ENCODE measurements around the gene CDKL2.

The CDKL2 gene

GRCh38 chr4:75639124-75639695 lies 8.9 kb upstream of the CDKL2 start:
- no peak overlapping the region for H3K27ac ChIP-seq (ENCODE audit: low read length)
- peaks cover 0 to 1% of the 10 kb centered on the region in 2 donors for H3K36me3 ChIP-seq (ENCODE audit: control insufficient read depth in 2 of 2, insufficient read depth in 2 of 2, low read length in 2 of 2)
- H3K4me3 ChIP-seq (ENCODE audit: low read length in 2 of 2), result no peak overlapping the region
- no peaks in the 10 kb centered on the region for H3K9me3 ChIP-seq (ENCODE audit: control insufficient read depth in 2 of 2, low read length in 2 of 2)
- H3K9ac ChIP-seq (ENCODE audit: low read length in 2 of 2), result no peak overlapping the region
- H3K27me3 ChIP-seq (ENCODE audit: control insufficient read depth in 1 of 2, insufficient read depth in 2 of 2, low read length in 2 of 2), result no peaks in the 10 kb centered on the region
- H3K4me1 ChIP-seq (ENCODE audit: control insufficient read depth, insufficient read depth, low read length), result no peaks in the 10 kb centered on the region

GRCh38 chr4:75637827-75638226 lies 7.5 kb upstream of the CDKL2 start:
- Histone ChIP-seq H3K36me3 (ENCODE audit: control insufficient read depth in 2 of 2, insufficient read depth in 2 of 2, low read length in 2 of 2) (no peaks in the 10 kb centered on the region), H3K9me3 (ENCODE audit: control insufficient read depth in 2 of 2, low read length in 2 of 2) (no peaks in the 10 kb centered on the region), H3K27ac (ENCODE audit: low read length) (no peak overlapping the region), H3K27me3 (ENCODE audit: control insufficient read depth in 1 of 2, insufficient read depth in 2 of 2, low read length in 2 of 2) (no peaks in the 10 kb centered on the region), H3K4me3 (ENCODE audit: low read length in 2 of 2) (no peak overlapping the region), H3K4me1 (ENCODE audit: control insufficient read depth, insufficient read depth, low read length) (no peaks in the 10 kb centered on the region), H3K9ac (ENCODE audit: low read length in 2 of 2) (no peak overlapping the region)

- Histone ChIP-seq H3K4me3 (ENCODE audit: low read length in 2 of 2) (no peak overlapping the region), H3K27ac (ENCODE audit: low read length) (no peak overlapping the region), H3K27me3 (ENCODE audit: control insufficient read depth in 1 of 2, insufficient read depth in 2 of 2, low read length in 2 of 2) (no peaks in the 10 kb centered on the region), H3K4me1 (ENCODE audit: control insufficient read depth, insufficient read depth, low read length) (no peaks in the 10 kb centered on the region), H3K36me3 (ENCODE audit: control insufficient read depth in 2 of 2, insufficient read depth in 2 of 2, low read length in 2 of 2) (no peaks in the 10 kb centered on the region), H3K9ac (ENCODE audit: low read length in 2 of 2) (no peak overlapping the region), H3K9me3 (ENCODE audit: control insufficient read depth in 2 of 2, low read length in 2 of 2) (no peaks in the 10 kb centered on the region)
These were observed 6.8 kb upstream of the CDKL2 start for GRCh38 chr4:75637176-75637575.

- Histone ChIP-seq H3K27me3 (ENCODE audit: control insufficient read depth in 1 of 2, insufficient read depth in 2 of 2, low read length in 2 of 2) (no peaks in the 10 kb centered on the region), H3K36me3 (ENCODE audit: control insufficient read depth in 2 of 2, insufficient read depth in 2 of 2, low read length in 2 of 2) (no peaks in the 10 kb centered on the region), H3K4me1 (ENCODE audit: control insufficient read depth, insufficient read depth, low read length) (peaks cover 10% of the 10 kb centered on the region), H3K9ac (ENCODE audit: low read length in 2 of 2) (no peak overlapping the region), H3K27ac (ENCODE audit: low read length) (no peak overlapping the region), H3K9me3 (ENCODE audit: control insufficient read depth in 2 of 2, low read length in 2 of 2) (no peaks in the 10 kb centered on the region), H3K4me3 (ENCODE audit: low read length in 2 of 2) (no peak overlapping the region)
These were observed 4.6 kb upstream of the CDKL2 start for GRCh38 chr4:75634951-75635350.

- Histone ChIP-seq H3K4me3 (ENCODE audit: low read length in 2 of 2) (no peak overlapping the region), H3K27me3 (ENCODE audit: control insufficient read depth in 1 of 2, insufficient read depth in 2 of 2, low read length in 2 of 2) (no peaks in the 10 kb centered on the region), H3K9ac (ENCODE audit: low read length in 2 of 2) (no peak overlapping the region), H3K9me3 (ENCODE audit: control insufficient read depth in 2 of 2, low read length in 2 of 2) (no peaks in the 10 kb centered on the region), H3K27ac (ENCODE audit: low read length) (no peak overlapping the region), H3K36me3 (ENCODE audit: control insufficient read depth in 2 of 2, insufficient read depth in 2 of 2, low read length in 2 of 2) (no peaks in the 10 kb centered on the region), H3K4me1 (ENCODE audit: control insufficient read depth, insufficient read depth, low read length) (peaks cover 10% of the 10 kb centered on the region)
These were observed 4.0 kb upstream of the CDKL2 start for GRCh38 chr4:75634281-75634680.

GRCh38 chr4:75633846-75634245 lies 3.5 kb upstream of the CDKL2 start:
- Histone ChIP-seq H3K27ac (ENCODE audit: low read length) (no peak overlapping the region), H3K4me3 (ENCODE audit: low read length in 2 of 2) (no peak overlapping the region), H3K9me3 (ENCODE audit: control insufficient read depth in 2 of 2, low read length in 2 of 2) (no peaks in the 10 kb centered on the region), H3K36me3 (ENCODE audit: control insufficient read depth in 2 of 2, insufficient read depth in 2 of 2, low read length in 2 of 2) (no peaks in the 10 kb centered on the region), H3K27me3 (ENCODE audit: control insufficient read depth in 1 of 2, insufficient read depth in 2 of 2, low read length in 2 of 2) (no peaks in the 10 kb centered on the region), H3K4me1 (ENCODE audit: control insufficient read depth, insufficient read depth, low read length) (peaks cover 10% of the 10 kb centered on the region), H3K9ac (ENCODE audit: low read length in 2 of 2) (no peak overlapping the region)

GRCh38 chr4:75630937-75631329 lies 605 bp upstream of the CDKL2 start:
- H3K27me3 ChIP-seq (ENCODE audit: control insufficient read depth in 1 of 2, insufficient read depth in 2 of 2, low read length in 2 of 2), result no peaks in the 10 kb centered on the region

GRCh38 chr4:75629239-75629638 lies 1.1 kb downstream of the CDKL2 start:
- no peaks in the 10 kb centered on the region for H3K36me3 ChIP-seq (ENCODE audit: control insufficient read depth in 2 of 2, insufficient read depth in 2 of 2, low read length in 2 of 2)
- H3K27ac ChIP-seq (ENCODE audit: low read length), result no peak overlapping the region
- peaks cover 10% of the 10 kb centered on the region for H3K4me1 ChIP-seq (ENCODE audit: control insufficient read depth, insufficient read depth, low read length)
- no peaks in the 10 kb centered on the region for H3K27me3 ChIP-seq (ENCODE audit: control insufficient read depth in 1 of 2, insufficient read depth in 2 of 2, low read length in 2 of 2)
- no peaks in the 10 kb centered on the region for H3K9me3 ChIP-seq (ENCODE audit: control insufficient read depth in 2 of 2, low read length in 2 of 2)
- H3K4me3 ChIP-seq (ENCODE audit: low read length in 2 of 2), result peak overlapping the region; percentile 20 to 96
- no peak overlapping the region for H3K9ac ChIP-seq (ENCODE audit: low read length in 2 of 2)

More at GRCh38 chr4:75630937-75631329, 605 bp upstream of the CDKL2 start:
- H3K4me3 ChIP-seq (ENCODE audit: low read length in 2 of 2), result peak overlapping the region; percentile 96 to 97
- H3K9me3 ChIP-seq (ENCODE audit: control insufficient read depth in 2 of 2, low read length in 2 of 2), result no peaks in the 10 kb centered on the region
- peak overlapping the region; percentile 79 to 86 for H3K9ac ChIP-seq (ENCODE audit: low read length in 2 of 2)
- H3K36me3 ChIP-seq (ENCODE audit: control insufficient read depth in 2 of 2, insufficient read depth in 2 of 2, low read length in 2 of 2), result no peaks in the 10 kb centered on the region
- H3K27ac ChIP-seq (ENCODE audit: low read length), result peak overlapping the region; percentile 46
- peaks cover 10% of the 10 kb centered on the region for H3K4me1 ChIP-seq (ENCODE audit: control insufficient read depth, insufficient read depth, low read length)

- H3K27me3 ChIP-seq (ENCODE audit: control insufficient read depth in 1 of 2, insufficient read depth in 2 of 2, low read length in 2 of 2), result no peaks in the 10 kb centered on the region
- H3K4me1 ChIP-seq (ENCODE audit: control insufficient read depth, insufficient read depth, low read length), result no peaks in the 10 kb centered on the region
- H3K9me3 ChIP-seq (ENCODE audit: control insufficient read depth in 2 of 2, low read length in 2 of 2), result no peaks in the 10 kb centered on the region
- peaks cover 0 to 2% of the 10 kb centered on the region in 2 donors for H3K36me3 ChIP-seq (ENCODE audit: control insufficient read depth in 2 of 2, insufficient read depth in 2 of 2, low read length in 2 of 2)
- no peak overlapping the region for H3K27ac ChIP-seq (ENCODE audit: low read length)
- H3K9ac ChIP-seq (ENCODE audit: low read length in 2 of 2), result no peak overlapping the region
- H3K4me3 ChIP-seq (ENCODE audit: low read length in 2 of 2), result no peak overlapping the region
These were observed 7.3 kb downstream of the CDKL2 start for GRCh38 chr4:75623026-75623425.

- Histone ChIP-seq H3K4me3 (ENCODE audit: low read length in 2 of 2) (no peak overlapping the region), H3K9ac (ENCODE audit: low read length in 2 of 2) (no peak overlapping the region), H3K9me3 (ENCODE audit: control insufficient read depth in 2 of 2, low read length in 2 of 2) (no peaks in the 10 kb centered on the region), H3K36me3 (ENCODE audit: control insufficient read depth in 2 of 2, insufficient read depth in 2 of 2, low read length in 2 of 2) (peaks cover 0 to 2% of the 10 kb centered on the region in 2 donors), H3K27ac (ENCODE audit: low read length) (no peak overlapping the region), H3K27me3 (ENCODE audit: control insufficient read depth in 1 of 2, insufficient read depth in 2 of 2, low read length in 2 of 2) (no peaks in the 10 kb centered on the region), H3K4me1 (ENCODE audit: control insufficient read depth, insufficient read depth, low read length) (no peaks in the 10 kb centered on the region)
These were observed 8.6 kb downstream of the CDKL2 start for GRCh38 chr4:75621715-75622114.

GRCh38 chr4:75612306-75612705 lies 18.0 kb downstream of the CDKL2 start:
- H3K4me3 ChIP-seq (ENCODE audit: low read length in 2 of 2), result no peak overlapping the region
- no peaks in the 10 kb centered on the region for H3K4me1 ChIP-seq (ENCODE audit: control insufficient read depth, insufficient read depth, low read length)
- no peaks in the 10 kb centered on the region for H3K9me3 ChIP-seq (ENCODE audit: control insufficient read depth in 2 of 2, low read length in 2 of 2)
- H3K9ac ChIP-seq (ENCODE audit: low read length in 2 of 2), result no peak overlapping the region
- H3K27me3 ChIP-seq (ENCODE audit: control insufficient read depth in 1 of 2, insufficient read depth in 2 of 2, low read length in 2 of 2), result no peaks in the 10 kb centered on the region
- H3K27ac ChIP-seq (ENCODE audit: low read length), result no peak overlapping the region
- H3K36me3 ChIP-seq (ENCODE audit: control insufficient read depth in 2 of 2, insufficient read depth in 2 of 2, low read length in 2 of 2), result no peaks in the 10 kb centered on the region

Data from stomach smooth muscle (tissue), 2 donors.